ENCODE measurements around the gene RELA. TPM values are rescaled to one million over a fixed set of nuclear protein-coding genes. Genes with fewer than 3 reads are reported as not detected.

RELA gene
- total RNA-seq, 1 donor from 2014 or later: 68.9 TPM

DNA sequence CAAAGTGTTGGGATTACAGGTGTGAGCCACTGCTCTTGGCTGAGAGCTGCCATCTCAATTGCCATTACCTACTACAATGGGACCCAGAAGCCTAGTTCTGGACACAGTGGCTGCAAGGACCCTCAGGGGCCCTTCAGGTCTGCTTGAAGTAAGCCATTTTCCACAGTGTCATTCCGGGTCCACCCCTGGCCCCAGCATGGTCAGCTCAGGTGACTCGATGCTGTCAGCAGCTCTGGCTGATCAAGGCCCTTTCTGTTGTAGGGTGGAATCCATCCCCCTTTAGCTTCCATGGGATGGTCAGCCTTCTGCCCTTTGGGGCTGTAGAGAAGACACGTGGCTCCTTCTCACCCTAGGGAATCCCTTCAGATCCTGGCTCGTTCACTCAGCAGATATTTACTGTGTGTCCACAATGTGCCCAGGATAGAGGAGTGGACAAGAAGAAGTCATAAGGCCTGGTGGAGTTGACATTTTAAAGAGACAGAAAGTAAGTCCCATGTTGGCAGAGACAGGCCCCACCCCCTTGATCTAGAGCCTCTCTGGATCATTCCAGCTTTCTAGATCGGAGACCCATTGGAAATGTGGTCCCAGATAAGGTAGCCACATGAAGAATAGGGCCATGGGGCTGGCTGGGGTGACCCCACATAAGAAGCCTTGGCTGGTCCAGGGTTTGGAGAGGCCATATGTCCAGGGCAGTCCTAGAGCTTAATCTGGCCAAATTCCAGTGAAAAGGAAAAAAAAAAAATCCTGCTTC is 34.3 kb upstream of the RELA start:
- no peak overlapping the region for H3K4me3 Mint-ChIP-seq (ENCODE audit: unreplicated experiment)
- H3K9me3 ChIP-seq (ENCODE audit: insufficient read depth, low read depth, low read length): no peaks in the 10 kb centered on the region
- no peak overlapping the region for H3K9ac ChIP-seq (ENCODE audit: low read length)
- H3K36me3 Mint-ChIP-seq (ENCODE audit: low read depth, unreplicated experiment): peaks cover 1% of the 10 kb centered on the region
- H3K4me3 ChIP-seq (ENCODE audit: insufficient read depth, low read depth, low read length): no peak overlapping the region
- H3K9me3 Mint-ChIP-seq (ENCODE audit: unreplicated experiment): peaks cover 4% of the 10 kb centered on the region
- no peak for DNase-seq (ENCODE audit: low read depth)
- H3K36me3 ChIP-seq (ENCODE audit: insufficient read depth, low read length): no peaks in the 10 kb centered on the region
- H4K20me1 ChIP-seq (ENCODE audit: insufficient read depth, low read length): no peaks in the 10 kb centered on the region
- peaks cover 35% of the 10 kb centered on the region for H3K27me3 Mint-ChIP-seq (ENCODE audit: low read depth, unreplicated experiment)
- no peak overlapping the region for H3K4me2 ChIP-seq (ENCODE audit: low read length)
- H3K79me2 ChIP-seq (ENCODE audit: insufficient read depth, low read length): no peaks in the 10 kb centered on the region
- H3K27ac Mint-ChIP-seq (ENCODE audit: unreplicated experiment): no peak overlapping the region
- H2AFZ ChIP-seq (ENCODE audit: low read depth, low read length): no peak overlapping the region
- no peaks in the 10 kb centered on the region for H3K4me1 ChIP-seq (ENCODE audit: insufficient read depth, low read length)
- no peak overlapping the region for H3K27ac ChIP-seq (ENCODE audit: low read depth, low read length)
- FAIRE-seq: no peak
- peaks cover 15% of the 10 kb centered on the region for H3K27me3 ChIP-seq (ENCODE audit: insufficient read depth, low read length)
- TF ChIP-seq EZH2 (IDR thresholded peaks at IDR 0.05; ENCODE audit: insufficient read depth, low read length): no peak
- TF ChIP-seq, protein P1, sequence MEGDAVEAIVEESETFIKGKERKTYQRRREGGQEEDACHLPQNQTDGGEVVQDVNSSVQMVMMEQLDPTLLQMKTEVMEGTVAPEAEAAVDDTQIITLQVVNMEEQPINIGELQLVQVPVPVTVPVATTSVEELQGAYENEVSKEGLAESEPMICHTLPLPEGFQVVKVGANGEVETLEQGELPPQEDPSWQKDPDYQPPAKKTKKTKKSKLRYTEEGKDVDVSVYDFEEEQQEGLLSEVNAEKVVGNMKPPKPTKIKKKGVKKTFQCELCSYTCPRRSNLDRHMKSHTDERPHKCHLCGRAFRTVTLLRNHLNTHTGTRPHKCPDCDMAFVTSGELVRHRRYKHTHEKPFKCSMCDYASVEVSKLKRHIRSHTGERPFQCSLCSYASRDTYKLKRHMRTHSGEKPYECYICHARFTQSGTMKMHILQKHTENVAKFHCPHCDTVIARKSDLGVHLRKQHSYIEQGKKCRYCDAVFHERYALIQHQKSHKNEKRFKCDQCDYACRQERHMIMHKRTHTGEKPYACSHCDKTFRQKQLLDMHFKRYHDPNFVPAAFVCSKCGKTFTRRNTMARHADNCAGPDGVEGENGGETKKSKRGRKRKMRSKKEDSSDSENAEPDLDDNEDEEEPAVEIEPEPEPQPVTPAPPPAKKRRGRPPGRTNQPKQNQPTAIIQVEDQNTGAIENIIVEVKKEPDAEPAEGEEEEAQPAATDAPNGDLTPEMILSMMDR (IDR thresholded peaks at IDR 0.05; ENCODE audit: insufficient read depth, low read depth, low read length): no peak
- no peaks in the 10 kb centered on the region for H3K4me1 Mint-ChIP-seq (ENCODE audit: low read depth, unreplicated experiment)

DNA sequence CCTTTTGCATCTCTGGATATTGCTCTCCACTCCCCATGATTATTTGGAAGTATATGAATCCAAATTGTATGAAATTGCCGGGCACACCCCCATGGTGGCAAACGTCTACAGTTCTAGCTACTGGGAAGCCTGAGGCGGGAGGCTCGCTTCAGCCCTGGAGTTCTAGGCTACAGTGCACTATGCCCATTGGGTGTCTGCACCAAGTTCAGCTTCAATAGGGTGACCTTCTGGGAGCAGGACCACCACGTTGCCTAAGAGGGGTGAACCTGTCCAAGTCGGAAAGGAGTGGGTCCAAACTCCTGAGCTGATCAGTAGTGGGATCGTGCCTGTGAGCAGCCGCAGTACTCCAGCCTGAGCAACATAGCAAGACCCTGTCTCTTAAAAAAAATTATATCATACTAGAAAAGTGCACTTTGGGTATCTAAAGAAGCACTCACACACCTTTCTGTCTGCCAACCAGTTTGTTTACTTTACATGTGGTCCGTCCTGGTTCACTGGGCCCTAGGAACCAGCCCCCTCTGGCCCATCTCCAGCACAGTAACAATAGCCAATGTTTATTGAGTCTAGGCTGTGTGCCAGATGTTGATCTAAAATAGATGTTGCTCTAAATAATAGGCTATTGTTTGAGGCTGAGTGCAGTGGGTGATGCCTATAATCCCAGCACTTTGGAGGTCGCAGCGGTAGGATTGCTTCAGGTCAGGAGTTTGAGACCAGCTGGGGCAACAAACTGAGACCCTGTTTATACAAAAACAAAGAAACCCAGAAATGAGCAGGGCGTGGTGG is 32.9 kb upstream of the RELA start:
- Histone ChIP-seq H3K27ac (ENCODE audit: low read depth, low read length) (no peak overlapping the region), H3K9me3 (ENCODE audit: insufficient read depth, low read depth, low read length) (no peaks in the 10 kb centered on the region), H3K27me3 (ENCODE audit: insufficient read depth, low read length) (peaks cover 15% of the 10 kb centered on the region), H3K79me2 (ENCODE audit: insufficient read depth, low read length) (no peaks in the 10 kb centered on the region), H3K36me3 (ENCODE audit: insufficient read depth, low read length) (no peaks in the 10 kb centered on the region), H4K20me1 (ENCODE audit: insufficient read depth, low read length) (no peaks in the 10 kb centered on the region), H3K4me3 (ENCODE audit: insufficient read depth, low read depth, low read length) (no peak overlapping the region), H3K4me1 (ENCODE audit: insufficient read depth, low read length) (no peaks in the 10 kb centered on the region), H3K9ac (ENCODE audit: low read length) (no peak overlapping the region), H2AFZ (ENCODE audit: low read depth, low read length) (no peak overlapping the region), H3K4me2 (ENCODE audit: low read length) (no peak overlapping the region)
- no peaks in the 10 kb centered on the region for H3K4me1 Mint-ChIP-seq (ENCODE audit: low read depth, unreplicated experiment)
- DNase-seq (ENCODE audit: low read depth) (no peak), FAIRE-seq (no peak)
- H3K27ac Mint-ChIP-seq (ENCODE audit: unreplicated experiment): no peak overlapping the region
- peaks cover 32% of the 10 kb centered on the region for H3K27me3 Mint-ChIP-seq (ENCODE audit: low read depth, unreplicated experiment)
- H3K4me3 Mint-ChIP-seq (ENCODE audit: unreplicated experiment): no peak overlapping the region
- no peak for TF ChIP-seq EZH2 (IDR thresholded peaks at IDR 0.05; ENCODE audit: insufficient read depth, low read length)
- TF ChIP-seq, protein P1 (IDR thresholded peaks at IDR 0.05; ENCODE audit: insufficient read depth, low read depth, low read length): no peak
- peaks cover 1% of the 10 kb centered on the region for H3K36me3 Mint-ChIP-seq (ENCODE audit: low read depth, unreplicated experiment)
- H3K9me3 Mint-ChIP-seq (ENCODE audit: unreplicated experiment): peaks cover 4% of the 10 kb centered on the region
